ENCODE data around the gene THRSP. TPM values are rescaled to one million over a fixed set of nuclear protein-coding genes. Genes with fewer than 3 reads are reported as not detected.

THRSP gene
- total RNA-seq, 1 experiment from 2014 or later, result not detected

- peaks cover 11% of the 10 kb centered on the region for H3K36me3 ChIP-seq (replicated peaks; ENCODE audit: control insufficient read depth, insufficient read depth, low read length)
- no peaks in the 10 kb centered on the region for H3K27me3 ChIP-seq (ENCODE audit: control insufficient read depth, insufficient read depth, low read length)
- no peak for DNase-seq
- no peak overlapping the region for H3K4me3 ChIP-seq (ENCODE audit: insufficient read depth, low read depth, low read length)
These were observed 47.6 kb downstream of the THRSP start for GRCh38 chr11:78111298-78111697.

GRCh38 chr11:78112582-78113275, 49.1 kb downstream of the THRSP start:
- no peaks in the 10 kb centered on the region for H3K27me3 ChIP-seq (ENCODE audit: control insufficient read depth, insufficient read depth, low read length)
- H3K4me3 ChIP-seq (ENCODE audit: insufficient read depth, low read depth, low read length), result no peak overlapping the region
- DNase-seq, result no peak
- peaks cover 11% of the 10 kb centered on the region for H3K36me3 ChIP-seq (replicated peaks; ENCODE audit: control insufficient read depth, insufficient read depth, low read length)

Other genes with a start within 250 kb of the THRSP start
- 12.3 and 36.3 TPM in 2 replicates for gene RSF1, start 243.1 kb upstream of the THRSP start, total RNA-seq (2014; rRNA removed; shearing (Covaris generic))
- 13.1 and 19.0 TPM in 2 replicates for gene AAMDC, start 242.7 kb upstream of the THRSP start, total RNA-seq (2014; rRNA removed; shearing (Covaris generic))
- gene INTS4, start 69.2 kb upstream of the THRSP start, total RNA-seq (2014; rRNA removed; shearing (Covaris generic)), result 33.2 and 36.7 TPM in 2 replicates
- gene KCTD14, start 40.6 kb upstream of the THRSP start, total RNA-seq (2014; rRNA removed; shearing (Covaris generic)), result 13.3 and 17.1 TPM in 2 replicates
- 153 and 258 TPM in 2 replicates for gene NDUFC2, start 16.0 kb downstream of the THRSP start, total RNA-seq (2014; rRNA removed; shearing (Covaris generic))
- 54.9 and 58.1 TPM in 2 replicates for gene ALG8, start 75.8 kb downstream of the THRSP start, total RNA-seq (2014; rRNA removed; shearing (Covaris generic))
- gene KCTD21, start 124.8 kb downstream of the THRSP start, total RNA-seq (2014; rRNA removed; shearing (Covaris generic)), result 2.8 and 3.2 TPM in 2 replicates
- gene USP35, start 125.1 kb downstream of the THRSP start, total RNA-seq (2014; rRNA removed; shearing (Covaris generic)), result 5.1 and 7.5 TPM in 2 replicates

Measured in H7 (cell line).